Measurements from ENCODE around the gene GNE. TPM values are rescaled to one million over a fixed set of nuclear protein-coding genes. Genes with fewer than 3 reads are reported as not detected.
"Not testable (repeated sequence)": the region's sequence is repeated elsewhere in the genome, so short reads cannot be mapped to it uniquely, and the experiment has no call there.

The GNE gene
- total and polyA plus RNA-seq, 12 donors: 4.8 to 34.3 (median 20.7) TPM

DNA sequence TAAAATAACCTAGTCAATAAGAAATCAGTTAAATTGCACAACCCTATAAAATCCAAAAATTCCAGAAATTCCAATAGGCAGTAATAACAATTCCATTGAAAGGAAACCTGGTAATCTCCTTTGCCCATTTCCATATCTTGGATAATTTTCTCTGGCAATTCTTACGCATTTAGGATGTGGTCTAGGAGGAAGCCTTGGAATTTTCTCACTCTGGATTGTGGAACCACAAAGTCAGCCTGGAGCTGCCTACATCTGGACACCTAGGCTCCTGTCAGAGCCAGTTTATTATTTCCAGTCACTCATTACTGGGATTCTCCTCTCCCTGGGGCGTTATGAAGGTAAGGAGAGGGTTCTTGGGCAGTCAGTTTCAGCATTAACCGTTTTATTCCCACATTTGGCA lies 40.3 kb upstream of the GNE start:
- 75 to 82% (median 81%) methylated on average over 3 of the region's 3 CpGs for WGBS, 4 donors
- Histone ChIP-seq H3K27ac (no peak overlapping the region), H3K4me3 (no peak overlapping the region), H3K36me3 (replicated peaks in 1 of 2) (no peaks in the 10 kb centered on the region), H3K9me3 (replicated peaks in 1 of 3) (no peaks in the 10 kb centered on the region), H3K4me1 (replicated peaks in 1 of 2) (no peaks in the 10 kb centered on the region), H3K27me3 (no peaks in the 10 kb centered on the region)
- no peak for DNase-seq
- intact Hi-C loops (cut with DNase I): no loop called here
- TF ChIP-seq, protein P1, sequence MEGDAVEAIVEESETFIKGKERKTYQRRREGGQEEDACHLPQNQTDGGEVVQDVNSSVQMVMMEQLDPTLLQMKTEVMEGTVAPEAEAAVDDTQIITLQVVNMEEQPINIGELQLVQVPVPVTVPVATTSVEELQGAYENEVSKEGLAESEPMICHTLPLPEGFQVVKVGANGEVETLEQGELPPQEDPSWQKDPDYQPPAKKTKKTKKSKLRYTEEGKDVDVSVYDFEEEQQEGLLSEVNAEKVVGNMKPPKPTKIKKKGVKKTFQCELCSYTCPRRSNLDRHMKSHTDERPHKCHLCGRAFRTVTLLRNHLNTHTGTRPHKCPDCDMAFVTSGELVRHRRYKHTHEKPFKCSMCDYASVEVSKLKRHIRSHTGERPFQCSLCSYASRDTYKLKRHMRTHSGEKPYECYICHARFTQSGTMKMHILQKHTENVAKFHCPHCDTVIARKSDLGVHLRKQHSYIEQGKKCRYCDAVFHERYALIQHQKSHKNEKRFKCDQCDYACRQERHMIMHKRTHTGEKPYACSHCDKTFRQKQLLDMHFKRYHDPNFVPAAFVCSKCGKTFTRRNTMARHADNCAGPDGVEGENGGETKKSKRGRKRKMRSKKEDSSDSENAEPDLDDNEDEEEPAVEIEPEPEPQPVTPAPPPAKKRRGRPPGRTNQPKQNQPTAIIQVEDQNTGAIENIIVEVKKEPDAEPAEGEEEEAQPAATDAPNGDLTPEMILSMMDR (IDR thresholded peaks at IDR 0.05): no peak
- no peak for TF ChIP-seq POLR2A (IDR thresholded peaks at IDR 0.05)

DNA sequence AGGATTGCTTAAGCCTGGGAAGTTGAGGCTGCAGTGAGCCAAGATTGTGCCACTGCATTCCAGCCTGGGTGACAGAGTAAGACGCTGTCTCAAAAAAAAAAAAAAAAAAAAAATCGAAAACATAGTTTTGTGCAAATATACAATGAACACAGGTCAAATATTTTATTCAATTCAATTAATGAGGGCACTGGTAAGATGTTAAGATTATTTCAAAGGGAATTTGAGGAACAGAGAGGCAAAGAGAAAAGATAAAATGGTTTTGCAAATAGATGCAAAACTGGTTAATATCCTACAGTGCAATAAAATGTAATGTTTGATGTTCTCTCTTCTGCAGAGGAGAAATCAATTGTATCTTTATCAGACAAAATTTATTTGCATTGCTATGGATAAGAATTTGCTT lies 39.5 kb upstream of the GNE start:
- no peaks in the 10 kb centered on the region for H3K36me3 ChIP-seq (replicated peaks in 1 of 2)
- H3K27me3 ChIP-seq: no peaks in the 10 kb centered on the region
- intact Hi-C loops (cut with DNase I): no loop called here
- H3K4me3 ChIP-seq: no peak overlapping the region
- DNase-seq: no peak
- H3K9me3 ChIP-seq (replicated peaks in 1 of 3): no peaks in the 10 kb centered on the region
- TF ChIP-seq, protein P1 (IDR thresholded peaks at IDR 0.05): no peak
- TF ChIP-seq POLR2A (IDR thresholded peaks at IDR 0.05): no peak
- no peaks in the 10 kb centered on the region for H3K4me1 ChIP-seq (replicated peaks in 1 of 2)
- 80 to 94% (median 88%) methylated on average over 2 of the region's 2 CpGs for WGBS, 4 donors
- no peak overlapping the region for H3K27ac ChIP-seq

DNA sequence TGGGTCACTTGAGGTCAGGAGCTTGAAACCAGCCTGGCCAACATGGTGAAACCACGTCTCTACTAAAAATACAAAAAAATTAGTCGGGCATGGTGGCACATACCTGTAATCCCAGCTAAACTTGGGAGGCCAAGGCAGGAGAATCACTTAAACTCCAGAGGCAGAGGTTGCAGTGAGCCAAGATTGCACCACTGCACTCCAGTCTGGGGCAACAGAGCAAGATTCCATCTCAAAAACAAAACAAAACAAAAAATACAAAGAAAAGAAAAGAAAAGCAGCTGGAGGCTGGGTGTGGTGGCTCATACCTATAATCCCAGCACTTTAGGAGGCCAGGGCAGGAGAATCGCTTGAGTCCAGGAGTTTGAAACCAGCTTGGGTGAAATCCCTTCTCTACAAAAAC lies 36.7 kb upstream of the GNE start:
- WGBS, 4 donors: 85 to 94% (median 88%) methylated on average over 3 of the region's 3 CpGs
- H3K9me3 ChIP-seq (replicated peaks in 1 of 3); H3K27me3 ChIP-seq; H3K4me1 ChIP-seq (replicated peaks in 1 of 2); H3K36me3 ChIP-seq (replicated peaks in 1 of 2); intact Hi-C loops (cut with DNase I); H3K27ac ChIP-seq; DNase-seq; H3K4me3 ChIP-seq: not testable (repeated sequence)

DNA sequence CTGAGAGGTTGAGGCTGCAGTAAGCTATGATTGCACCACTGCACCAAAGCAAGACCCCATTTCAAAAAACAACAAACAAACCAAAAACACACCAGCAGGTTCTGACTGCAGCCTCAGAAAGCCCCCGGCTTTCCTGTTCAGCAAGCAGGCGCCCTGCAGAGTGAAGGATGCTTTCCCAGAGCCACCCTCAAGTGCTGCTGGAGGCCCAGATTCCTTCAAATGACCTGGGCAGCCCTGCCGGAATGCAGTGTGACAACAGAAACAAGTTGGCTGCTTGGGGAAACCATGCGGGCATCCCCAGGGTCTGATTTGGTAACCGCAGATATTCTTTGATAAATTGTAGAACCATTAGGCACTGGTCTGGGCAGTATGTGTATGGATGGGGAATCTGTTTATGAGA lies 35.7 kb upstream of the GNE start:
- Histone ChIP-seq H3K27ac (no peak overlapping the region), H3K4me3 (no peak overlapping the region), H3K4me1 (replicated peaks in 1 of 2) (no peaks in the 10 kb centered on the region), H3K9me3 (replicated peaks in 1 of 3) (no peaks in the 10 kb centered on the region), H3K27me3 (no peaks in the 10 kb centered on the region), H3K36me3 (replicated peaks in 1 of 2) (no peaks in the 10 kb centered on the region)
- DNase-seq: no peak
- intact Hi-C loops (cut with DNase I): no loop called here
- TF ChIP-seq POLR2A (IDR thresholded peaks at IDR 0.05): no peak
- TF ChIP-seq, protein P1 (IDR thresholded peaks at IDR 0.05): no peak
- 90 to 100% (median 94%) methylated on average over 4 to 5 of the region's 5 CpGs for WGBS, 4 donors

DNA sequence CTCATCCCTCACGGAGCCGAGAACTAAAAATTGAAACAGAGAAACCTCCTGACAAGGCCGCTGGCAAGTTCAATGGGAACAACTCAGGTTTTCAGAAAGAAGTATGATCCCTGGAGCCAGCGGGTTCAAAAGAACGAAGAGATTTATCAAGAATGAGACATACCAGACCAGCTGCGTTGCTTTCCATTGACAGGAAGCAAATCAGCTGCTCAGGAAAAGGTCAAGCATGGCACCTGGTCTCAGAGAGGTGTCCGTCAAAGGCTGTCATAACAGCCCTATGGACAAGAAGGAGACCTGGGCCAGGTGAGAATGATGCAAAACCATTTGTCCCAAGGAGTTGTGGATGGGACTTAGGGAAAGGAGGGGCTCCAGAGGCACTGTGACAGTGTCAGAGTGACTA lies 34.9 kb upstream of the GNE start:
- no peak for DNase-seq
- Histone ChIP-seq H3K4me1 (replicated peaks in 1 of 2) (no peaks in the 10 kb centered on the region), H3K27ac (no peak overlapping the region), H3K27me3 (no peaks in the 10 kb centered on the region), H3K36me3 (replicated peaks in 1 of 2) (no peaks in the 10 kb centered on the region), H3K4me3 (no peak overlapping the region), H3K9me3 (replicated peaks in 1 of 3) (no peaks in the 10 kb centered on the region)
- WGBS, 4 donors: 92 to 96% (median 93%) methylated on average over 7 of the region's 7 CpGs
- intact Hi-C loops (cut with DNase I): no loop called here
- TF ChIP-seq, protein P1 (IDR thresholded peaks at IDR 0.05): no peak
- TF ChIP-seq POLR2A (IDR thresholded peaks at IDR 0.05): no peak
